WTC11 (cell line): Measurements from ENCODE around the gene UHRF1. TPM values are rescaled to one million over a fixed set of nuclear protein-coding genes. Genes with fewer than 3 reads are reported as not detected.
A peak's percentile ranks its signal among the peaks of the same experiment; 100 is the strongest.

Source experiments
- ATAC-seq: fragments of 200-7000 bp; cut with Tn5 transposase; 2 replicates; pipeline ENCODE4 v1.10.0; 2021; ENCODE audit warnings: mild to moderate bottlenecking, moderate library complexity
- CTCF ChIA-PET: fragments of 300-600 bp; sonication (Branson Sonifier 250); formaldehyde crosslinking; loops from one replicate; lab custom pipeline; 2021; ENCODE audit warnings: antibody characterized with exemption; lab: Charles Lee
- POLR2A ChIA-PET: fragments of 350-600 bp; sonication (Branson Sonifier 250); formaldehyde crosslinking; loops from one replicate; lab custom pipeline; 2021; ENCODE audit warnings: antibody characterized with exemption; lab: Charles Lee
- DNase-seq: peaks from one replicate; pipeline ENCODE4 v3.0.0; 2021; ENCODE audit warnings: low spot score
- H3K27ac Mint-ChIP-seq: 2 replicates; pipeline ENCODE4 v1.8.0; 2021; ENCODE audit warnings: mixed read lengths
- H3K27me3 Mint-ChIP-seq: 2 replicates; pipeline ENCODE4 v1.8.0; 2021; ENCODE audit warnings: low read depth, mild to moderate bottlenecking, moderate library complexity, mixed read lengths
- H3K36me3 Mint-ChIP-seq: 2 replicates; pipeline ENCODE4 v1.8.0; 2021; ENCODE audit warnings: mixed read lengths
- H3K4me1 Mint-ChIP-seq: 2 replicates; pipeline ENCODE4 v1.8.0; 2022; ENCODE audit warnings: mixed read lengths
- H3K4me3 Mint-ChIP-seq: 2 replicates; pipeline ENCODE4 v1.8.0; 2021; ENCODE audit warnings: mild to moderate bottlenecking, moderate library complexity, mixed read lengths
- H3K9me3 Mint-ChIP-seq: 2 replicates; pipeline ENCODE4 v1.8.0; 2021; ENCODE audit warnings: mixed read lengths
- ATF6 ChIP-seq: sonication (generic); formaldehyde crosslinking; IDR thresholded peaks from 2 replicates; pipeline ENCODE4 v1.8.1; 2023; ENCODE audit warnings: mild to moderate bottlenecking, missing genetic modification reagents
- CREM ChIP-seq: sonication (generic); formaldehyde crosslinking; IDR thresholded peaks from 2 replicates; pipeline ENCODE4 v1.8.1; 2022; ENCODE audit warnings: mild to moderate bottlenecking, missing genetic modification reagents, moderate library complexity
- CTCF ChIP-seq: fragments of 200-600 bp; IDR thresholded peaks from 2 replicates; pipeline ENCODE4 v1.8.0; 2022; ENCODE audit warnings: antibody characterized with exemption
- E2F1 ChIP-seq: sonication (generic); formaldehyde crosslinking; IDR thresholded peaks from 2 replicates; pipeline ENCODE4 v1.8.0; 2022; ENCODE audit warnings: mild to moderate bottlenecking, missing genetic modification reagents
- EMX1 ChIP-seq: fragments of 250-450 bp; sonication (Bioruptor Pico); IDR thresholded peaks from 2 replicates; pipeline ENCODE4 v1.8.0; 2021; ENCODE audit warnings: mild to moderate bottlenecking
- MYBL2 ChIP-seq: sonication (generic); formaldehyde crosslinking; IDR thresholded peaks from 2 replicates; pipeline ENCODE4 v1.8.1; 2023; ENCODE audit warnings: mild to moderate bottlenecking, moderate library complexity, missing genetic modification reagents
- NFYB ChIP-seq: sonication (generic); formaldehyde crosslinking; conservative IDR thresholded peaks from 2 replicates; pipeline ENCODE4 v1.8.0; 2022; ENCODE audit warnings: low read depth, missing genetic modification reagents
- PRDM15 ChIP-seq: sonication (generic); formaldehyde crosslinking; IDR thresholded peaks from 2 replicates; pipeline ENCODE4 v1.8.0; 2022; ENCODE audit warnings: missing genetic modification reagents
- RELA ChIP-seq: sonication (generic); formaldehyde crosslinking; IDR thresholded peaks from 2 replicates; pipeline ENCODE4 v1.8.1; 2022; ENCODE audit warnings: missing genetic modification reagents, mild to moderate bottlenecking, borderline replicate concordance
- ZNF416 ChIP-seq: fragments of 250-450 bp; sonication (Bioruptor Pico); IDR thresholded peaks from 2 replicates; pipeline ENCODE4 v1.9.0; 2021; ENCODE audit warnings: mild to moderate bottlenecking, inconsistent platforms
- ZNF423 ChIP-seq: fragments of 250-450 bp; sonication (Bioruptor Pico); IDR thresholded peaks from 2 replicates; pipeline ENCODE4 v2.1.2; 2022; ENCODE audit warnings: mild to moderate bottlenecking, moderate library complexity
- ZNF512 ChIP-seq: sonication (generic); formaldehyde crosslinking; IDR thresholded peaks from 2 replicates; pipeline ENCODE4 v1.8.1; 2022; ENCODE audit warnings: missing genetic modification reagents, borderline replicate concordance
- ZNF532 ChIP-seq: fragments of 250-450 bp; sonication (Bioruptor Pico); IDR thresholded peaks from 2 replicates; pipeline ENCODE4 v1.9.0; 2021; ENCODE audit warnings: mild to moderate bottlenecking, borderline replicate concordance
- total RNA-seq: library from RNA; stranded (reverse); gene quantifications from 3 replicates; pipeline ENCODE4 v1.2.3, GENCODE V29; 2021

Gene UHRF1
- total RNA-seq, 1 experiment from 2014 or later: 42.5 TPM

- Mint-ChIP-seq H3K36me3 (no peaks in the 10 kb centered on the region; the same call in 1 of the 2 replicates), H3K4me3 (no peak overlapping the region), H3K4me1 (peaks cover 26% of the 10 kb centered on the region), H3K27me3 (no peaks in the 10 kb centered on the region), H3K27ac (no peak overlapping the region), H3K9me3 (no peaks in the 10 kb centered on the region)
- peak; percentile 73 for ATAC-seq
- peak; percentile 54 for DNase-seq
- peak; percentile 83 for TF ChIP-seq PRDM15 (CRISPR knock-in tag)
- no peak for TF ChIP-seq ATF6
- TF ChIP-seq CTCF: 0 out of 2 replicates have a peak, but pooled peaks have one; percentile 13
- no peak for TF ChIP-seq EMX1 (CRISPR knock-in tag)
- ChIA-PET CTCF (interaction anchor here (0.7 to 1.5 kb wide), 9 partner anchors 10 to 53 kb away, joined by 3 to 6 read pairs (median 4); partner anchors contain the start of gene KDM4B), POLR2A (no interaction called here)
These were observed 71.8 kb downstream of the UHRF1 start for GRCh38 chr19:4980838-4981680.

- H3K27ac Mint-ChIP-seq: no peak overlapping the region
- no peak for TF ChIP-seq MYBL2 (CRISPR knock-in tag)
- TF ChIP-seq CREM (CRISPR knock-in tag): no peak
- no peak for TF ChIP-seq ZNF512 (CRISPR knock-in tag)
- TF ChIP-seq ZNF532: no peak
- no peak for TF ChIP-seq PRDM15 (CRISPR knock-in tag)
- TF ChIP-seq RELA (CRISPR knock-in tag): no peak
- no peak for TF ChIP-seq ZNF423 (CRISPR knock-in tag)
- TF ChIP-seq E2F1 (CRISPR knock-in tag): no peak
- TF ChIP-seq NFYB (CRISPR knock-in tag): no peak
- no peak for TF ChIP-seq ZNF416
These were observed 72.3 kb downstream of the UHRF1 start for GRCh38 chr19:4981681-4981958.

More at GRCh38 chr19:4981681-4981958, 72.3 kb downstream of the UHRF1 start:
- no peak for DNase-seq
- Mint-ChIP-seq H3K9me3 (no peaks in the 10 kb centered on the region), H3K4me1 (peaks cover 25% of the 10 kb centered on the region), H3K36me3 (no peaks in the 10 kb centered on the region; the same call in 1 of the 2 replicates), H3K4me3 (no peak overlapping the region), H3K27me3 (no peaks in the 10 kb centered on the region)
- CTCF ChIA-PET: interaction anchor here (0.8 to 1.3 kb wide), 3 partner anchors 20 to 50 kb away, joined by 3 to 4 read pairs (median 3); no protein-coding TSS in a partner anchor
- POLR2A ChIA-PET: no interaction called here
- ATAC-seq: no peak
